ENCODE data around the gene DVL2.

- no peak for TF ChIP-seq CTCF (IDR thresholded peaks at IDR 0.05)
- no peak for TF ChIP-seq POLR2A (IDR thresholded peaks at IDR 0.05)
These were observed 3.0 kb upstream of the DVL2 start for GRCh38 chr17:7237266-7237760.

Measured in suprapubic skin (tissue), 3 donors.